Astrocyte of the hippocampus (primary cell): ENCODE results near the gene WNT3.

Source experiments
- DNase-seq: peaks from one replicate; pipeline ENCODE4 v3.0.0; 2011; ENCODE audit warnings: low read depth, low spot score

The WNT3 gene

GRCh38 chr17:46836500-46836899 is 18.0 kb upstream of the WNT3 start:
- no peak for DNase-seq

DNA sequence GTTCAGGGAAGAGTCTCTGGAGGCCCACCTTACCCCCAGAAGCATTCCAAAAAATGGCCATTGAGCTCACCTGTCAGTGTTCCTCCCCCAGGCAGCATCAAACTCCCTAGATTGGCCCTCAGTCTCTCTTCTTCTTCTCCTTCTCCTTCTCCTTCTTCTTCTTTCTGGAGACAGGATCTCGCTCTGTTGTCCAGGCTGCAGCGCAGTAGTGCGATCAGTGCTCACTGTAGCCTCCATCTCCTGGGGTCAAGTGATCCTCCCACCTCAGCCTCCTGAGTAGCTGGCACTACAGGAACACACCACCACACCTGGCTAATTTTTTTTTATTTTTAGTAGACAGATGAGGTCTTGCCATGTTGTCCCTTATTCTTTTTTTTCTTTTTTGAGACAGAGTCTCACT is 16.4 kb upstream of the WNT3 start:
- DNase-seq: no peak

- no peak for DNase-seq
Observed at GRCh38 chr17:46833840-46834208, 15.3 kb upstream of the WNT3 start.

DNA sequence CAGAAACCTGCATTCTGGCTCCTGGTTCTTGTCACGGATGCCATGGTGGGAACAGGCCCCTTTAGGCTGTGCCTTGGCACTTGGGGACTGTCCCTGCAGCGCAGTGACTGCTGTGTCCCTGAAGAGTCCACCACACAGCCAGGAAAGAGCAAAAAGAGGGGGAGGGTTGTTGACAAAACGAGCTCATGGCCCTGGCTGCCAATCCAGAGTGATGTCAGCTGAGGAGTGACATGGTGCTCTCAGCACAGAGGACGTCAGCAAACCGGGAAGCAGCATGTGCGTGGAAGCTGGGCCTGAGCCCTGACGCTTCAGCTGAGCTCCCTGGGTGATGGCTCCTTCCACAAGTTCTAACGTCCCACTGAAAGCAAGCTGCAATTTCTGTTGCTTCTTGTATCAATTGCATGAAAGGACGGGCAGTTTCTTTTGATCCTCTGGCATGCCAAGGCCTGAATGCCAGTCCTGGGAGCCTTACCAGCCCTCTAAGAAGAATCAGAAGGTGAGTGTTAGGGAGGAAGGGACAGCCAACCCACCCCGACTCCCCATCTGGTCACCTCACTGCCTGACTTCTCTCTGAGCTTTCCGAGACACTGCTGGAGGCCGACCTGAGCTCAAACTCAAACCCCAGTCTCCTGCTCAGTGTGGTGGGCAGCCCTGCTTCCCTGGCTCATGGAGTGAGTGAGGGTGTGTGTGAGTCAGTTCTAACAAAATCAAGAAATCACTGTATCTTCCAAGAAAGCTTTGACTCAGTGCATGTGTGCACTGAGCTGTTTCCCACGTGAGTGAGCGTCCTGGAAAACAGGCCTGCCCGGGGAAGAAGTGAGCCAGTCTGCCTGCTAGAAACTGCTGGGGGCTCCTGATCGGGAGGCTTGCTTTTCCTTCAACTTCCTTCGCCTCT is 14.7 kb upstream of the WNT3 start:
- DNase-seq: peak; percentile 78

DNA sequence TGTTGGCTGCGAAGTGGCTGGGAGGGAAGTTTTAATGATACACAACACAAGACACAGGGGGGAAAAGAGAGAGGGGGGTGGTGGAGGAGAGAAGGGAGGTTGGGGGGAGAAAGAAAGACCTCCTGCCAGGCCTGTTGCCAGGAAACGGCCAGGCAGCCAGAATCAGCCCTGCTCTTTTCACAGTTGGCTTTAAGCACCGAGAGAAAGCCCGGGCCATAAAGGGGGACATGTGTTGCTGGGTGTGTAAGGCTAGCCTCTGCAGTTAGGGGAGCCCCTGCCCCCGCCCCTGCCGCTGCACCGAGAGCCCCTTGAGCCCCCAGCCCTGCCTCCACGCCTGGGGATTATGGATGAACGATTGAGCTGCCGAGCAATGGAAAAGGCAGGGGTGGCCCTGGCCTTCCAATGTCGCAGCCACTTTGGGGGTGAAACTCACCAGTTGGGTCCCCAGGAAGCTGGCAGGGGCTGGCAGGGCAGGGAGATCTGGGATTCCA is 13.9 kb upstream of the WNT3 start:
- no peak for DNase-seq

GRCh38 chr17:46831573-46832330 is 13.3 kb upstream of the WNT3 start:
- DNase-seq: no peak

DNA sequence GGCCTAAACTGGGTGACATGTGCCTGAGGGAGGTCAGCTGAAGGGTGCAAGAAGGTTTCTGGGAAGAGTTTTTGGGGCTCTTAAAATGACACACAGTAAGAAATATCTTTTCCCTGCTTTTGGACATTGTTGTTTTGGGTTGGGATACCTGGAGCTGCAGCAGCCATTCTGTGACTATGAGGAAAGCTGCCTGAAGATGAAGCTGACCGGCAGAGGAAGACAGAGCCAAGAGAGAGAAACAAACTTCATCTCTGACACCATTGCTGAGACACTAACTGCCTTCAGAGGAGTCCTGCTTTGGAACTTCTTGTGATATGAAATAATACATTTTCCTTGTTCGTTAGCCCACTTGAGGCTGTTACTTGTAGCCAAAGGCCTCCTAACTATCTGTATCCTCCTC is 8.8 kb upstream of the WNT3 start:
- no peak for DNase-seq

DNA sequence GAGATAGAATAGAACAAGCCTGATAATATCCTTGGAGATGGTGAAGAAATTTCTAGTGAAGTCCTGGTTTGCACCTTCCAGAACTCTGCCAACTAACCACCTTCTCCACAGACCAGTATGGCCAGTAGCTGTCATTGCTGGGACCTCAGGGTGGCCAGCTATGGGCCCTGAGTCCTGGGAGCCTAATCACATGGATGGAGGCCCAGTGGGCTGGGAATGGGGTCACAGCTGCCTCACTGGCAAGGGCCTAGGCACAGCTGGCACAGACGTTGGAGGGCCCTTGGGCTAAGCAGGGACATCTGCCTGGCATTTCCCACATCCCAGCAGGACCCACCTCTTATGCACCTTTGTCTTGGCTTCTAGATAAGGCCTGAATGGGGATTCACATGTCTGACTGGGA is 7.6 kb upstream of the WNT3 start:
- DNase-seq: no peak

DNA sequence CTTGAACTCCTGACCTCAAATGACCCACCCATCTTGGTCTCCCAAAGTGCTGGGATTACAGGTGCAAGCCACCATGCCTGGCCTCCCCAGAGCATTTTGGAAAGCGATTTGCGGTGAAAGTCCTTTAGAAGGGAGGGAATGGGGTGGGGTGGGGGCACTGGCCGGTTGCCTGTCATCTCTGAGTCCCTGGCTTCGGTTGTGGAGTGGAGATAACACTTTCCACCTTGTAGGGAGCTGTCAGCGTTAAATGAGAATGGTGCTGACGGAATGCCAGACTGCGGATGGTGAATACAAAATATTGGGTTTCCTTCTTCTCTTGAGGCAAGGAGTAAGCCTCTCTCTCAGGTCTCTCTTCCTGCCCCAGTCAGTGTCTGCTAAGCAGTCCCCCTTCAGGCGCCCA is 5.2 kb upstream of the WNT3 start:
- DNase-seq: no peak

- no peak for DNase-seq
Observed at GRCh38 chr17:46822388-46822921, 4.0 kb upstream of the WNT3 start.

GRCh38 chr17:46821482-46822387 is 3.2 kb upstream of the WNT3 start:
- DNase-seq: no peak

DNA sequence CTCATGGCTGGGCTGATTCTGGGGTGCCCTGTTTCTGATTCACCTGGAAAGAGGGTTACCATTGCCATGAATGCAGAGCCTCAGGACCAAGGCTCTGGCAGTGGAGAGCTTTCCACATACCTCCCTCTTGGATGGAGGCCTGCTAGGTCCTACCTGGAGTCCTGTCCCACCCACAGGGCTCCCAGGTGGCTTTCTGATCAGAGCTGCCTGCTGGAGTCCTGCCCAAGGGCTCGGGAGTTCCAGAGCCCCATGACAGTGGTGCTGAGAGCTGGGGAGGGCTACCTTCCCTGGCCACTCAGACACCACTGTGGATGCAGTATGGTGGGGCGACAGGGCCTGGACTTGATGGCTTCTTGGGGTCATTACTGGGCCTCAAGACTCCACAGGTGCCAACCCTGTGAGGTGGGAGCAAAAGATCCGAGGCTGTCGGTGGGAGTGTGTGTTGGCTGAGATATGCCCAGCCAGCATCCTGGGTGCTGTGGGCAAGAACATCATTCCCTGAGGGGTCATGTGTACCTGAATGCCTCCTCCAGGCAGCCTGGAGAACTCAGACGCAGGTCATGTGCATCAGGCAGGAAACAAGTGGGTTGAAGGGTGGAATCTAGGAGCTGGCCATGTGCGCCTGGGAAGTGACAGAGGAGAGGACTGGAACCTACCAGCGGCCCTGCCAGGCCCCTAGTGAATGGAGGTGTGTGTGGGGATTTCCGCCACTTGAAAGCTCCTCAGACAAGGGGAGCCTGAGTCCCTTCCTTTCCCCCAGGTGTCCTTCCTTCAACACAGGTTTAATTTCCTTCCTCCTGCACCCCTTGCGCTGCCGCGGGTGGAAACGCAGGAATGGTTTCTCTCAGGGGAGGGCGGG is 2.3 kb upstream of the WNT3 start:
- DNase-seq: no peak

DNA sequence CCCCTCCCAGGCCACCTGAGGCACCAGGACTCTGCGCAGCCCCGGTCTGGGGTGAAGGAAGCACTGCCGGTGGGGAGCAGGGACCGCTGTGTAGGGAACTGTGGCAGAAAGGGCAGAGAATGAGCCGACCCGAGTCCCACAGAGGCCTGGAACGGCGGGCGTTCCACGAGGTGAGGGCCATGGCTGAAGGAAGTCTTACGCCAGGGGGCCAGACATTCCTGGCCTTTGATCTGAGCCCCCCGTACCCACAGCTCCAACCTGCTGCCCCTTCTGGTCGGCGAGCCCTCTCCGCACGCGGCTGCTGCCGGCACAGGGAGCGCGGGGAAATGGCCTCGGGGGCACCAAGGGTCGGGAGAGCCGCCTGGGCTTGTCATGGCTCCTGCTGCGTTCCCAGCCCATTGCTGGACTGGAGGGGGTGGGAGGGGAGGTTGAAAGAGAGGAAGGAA is 1.4 kb upstream of the WNT3 start:
- no peak for DNase-seq

DNA sequence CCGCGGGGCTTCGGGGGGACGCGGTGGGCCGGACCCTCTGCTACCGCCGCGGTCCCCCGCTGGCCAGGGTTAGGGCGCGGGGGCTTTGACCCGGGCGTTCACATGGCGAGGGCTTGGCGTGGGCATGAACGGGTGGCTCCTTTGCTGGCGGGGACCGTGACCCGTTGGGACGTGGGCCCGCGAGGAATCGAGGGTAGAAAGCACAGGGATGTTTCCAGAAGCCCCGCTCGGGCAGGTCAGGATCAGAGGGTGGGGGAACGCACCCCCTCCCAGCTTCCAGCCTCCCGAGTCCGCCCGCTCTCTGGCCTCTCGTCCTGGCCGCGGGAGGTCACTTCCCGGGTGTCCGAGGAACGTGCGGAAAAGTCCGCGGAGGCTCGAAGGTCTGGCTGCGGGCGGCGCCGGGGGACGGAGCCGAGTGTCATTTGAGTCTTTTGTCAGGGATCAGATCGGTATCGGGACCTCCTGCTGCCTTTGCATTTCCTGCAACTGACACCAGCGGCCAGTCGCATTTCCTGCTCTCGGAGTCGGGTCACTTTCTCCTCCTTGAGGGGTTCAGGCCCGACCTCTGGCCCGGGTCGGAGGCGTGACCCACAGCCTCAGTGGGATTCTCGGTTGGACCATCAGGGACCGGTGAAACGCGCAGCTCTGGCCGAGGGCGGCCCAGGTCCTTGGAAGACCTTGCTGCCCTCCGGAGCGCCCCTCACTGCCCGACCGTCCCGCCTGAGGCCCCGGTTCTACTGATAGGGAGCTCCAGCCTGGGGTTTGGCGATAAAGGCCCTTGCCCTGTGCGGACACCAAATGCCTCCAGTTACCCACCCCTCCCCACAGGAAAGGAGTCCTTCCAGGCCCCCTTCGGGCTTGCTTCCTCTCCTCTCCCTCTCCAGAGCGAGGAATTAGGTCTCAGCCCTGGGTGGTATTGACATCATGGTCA is 702 bp upstream of the WNT3 start:
- DNase-seq: no peak

GRCh38 chr17:46817901-46818209 is 637 bp downstream of the WNT3 start:
- DNase-seq: no peak

DNA sequence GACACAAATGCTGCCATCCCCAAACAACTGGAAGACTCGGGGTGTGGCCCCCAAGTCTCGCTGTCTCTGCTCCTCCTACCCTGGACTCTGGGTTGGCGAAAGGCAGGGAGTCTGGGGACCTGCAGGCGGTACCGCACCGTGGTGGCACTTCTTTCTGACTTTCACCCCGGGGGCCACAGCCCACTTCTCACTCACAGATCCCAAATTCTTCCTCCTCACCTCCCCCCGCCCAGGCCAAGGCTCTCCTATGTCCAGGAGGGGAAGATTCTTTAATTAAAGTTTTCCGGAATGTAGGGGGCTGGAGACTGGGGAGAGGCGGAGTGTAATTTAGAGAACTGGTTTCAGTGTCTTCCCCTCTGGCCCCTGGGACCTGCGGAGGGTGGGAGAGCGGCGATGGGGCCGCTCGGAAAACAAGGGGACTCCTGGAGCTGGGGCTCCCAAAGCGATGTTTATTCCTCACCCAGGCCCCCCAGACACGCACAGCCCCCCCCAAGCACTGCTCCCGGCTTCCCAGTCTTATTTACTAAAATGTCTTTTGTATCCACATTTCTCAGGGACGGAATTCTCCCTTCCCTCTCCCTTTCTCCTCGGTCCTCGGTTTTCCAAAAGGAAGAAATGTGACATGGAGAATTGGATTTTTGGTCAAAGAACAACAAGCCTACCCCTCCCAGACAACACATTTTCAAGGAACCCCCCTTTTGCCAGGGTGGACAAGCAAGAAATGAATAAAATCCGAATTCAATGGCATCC is 1.2 kb downstream of the WNT3 start:
- DNase-seq: no peak

GRCh38 chr17:46815474-46816353 is 2.8 kb downstream of the WNT3 start:
- DNase-seq: no peak

- no peak for DNase-seq
Observed at GRCh38 chr17:46814446-46814845, 4.0 kb downstream of the WNT3 start.
